ENCODE results near the gene SAMD4A.

Gene SAMD4A

DNA sequence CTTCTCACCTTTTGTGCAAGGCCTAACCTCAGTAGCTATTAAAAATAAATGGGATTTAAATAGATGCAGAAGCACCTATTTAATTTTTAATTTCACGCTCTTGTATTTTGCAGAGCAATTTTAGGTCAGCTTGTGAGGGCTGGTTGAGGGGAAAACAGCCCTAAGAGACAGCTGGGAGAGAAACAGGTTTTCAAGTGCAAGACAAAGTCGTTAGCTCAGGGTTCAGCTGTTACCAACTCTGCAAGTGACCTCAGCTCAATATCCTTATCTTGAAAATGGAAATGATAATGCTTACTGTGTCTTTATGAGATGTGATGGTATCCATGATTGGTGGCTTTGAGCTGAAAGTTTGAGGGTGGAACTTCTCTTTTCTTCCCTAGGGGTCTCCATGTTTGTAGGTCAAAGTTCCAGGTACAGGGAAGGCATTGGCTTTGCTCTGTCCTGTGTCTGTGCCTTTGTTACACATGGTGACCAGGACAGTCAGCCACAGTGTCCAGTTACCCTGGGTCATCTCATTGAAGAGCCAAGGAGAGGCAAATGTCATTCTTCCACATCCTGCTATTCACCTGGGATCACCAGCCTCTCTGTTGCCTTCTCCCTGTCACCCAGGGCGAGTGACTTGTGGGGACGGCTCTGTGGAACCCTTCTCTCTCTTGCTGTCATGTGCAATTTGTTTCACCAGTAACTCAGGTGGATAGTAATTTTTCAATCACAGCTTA, 100.3 kb downstream of the SAMD4A start:
- no peak for DNase-seq

DNA sequence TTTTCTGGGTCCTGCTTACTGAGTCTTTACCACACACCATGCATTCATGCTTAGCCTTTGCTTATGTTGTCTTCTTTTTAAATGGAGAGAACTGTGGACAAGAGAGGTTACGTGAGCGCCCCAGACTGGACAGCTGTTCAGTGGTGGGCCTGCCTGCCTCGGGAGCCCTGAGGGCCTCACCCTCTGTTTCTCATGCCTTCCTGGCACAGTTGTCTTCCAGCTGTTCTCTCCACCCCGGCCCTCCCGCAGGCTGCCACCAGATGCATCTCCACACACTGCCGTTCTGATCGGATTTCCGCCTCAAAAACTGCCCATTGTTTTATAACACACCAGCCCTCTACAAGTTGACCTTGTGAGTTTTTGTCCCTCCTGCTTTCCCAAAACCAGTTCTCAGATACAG, 100.8 kb downstream of the SAMD4A start:
- no peak for DNase-seq

DNA sequence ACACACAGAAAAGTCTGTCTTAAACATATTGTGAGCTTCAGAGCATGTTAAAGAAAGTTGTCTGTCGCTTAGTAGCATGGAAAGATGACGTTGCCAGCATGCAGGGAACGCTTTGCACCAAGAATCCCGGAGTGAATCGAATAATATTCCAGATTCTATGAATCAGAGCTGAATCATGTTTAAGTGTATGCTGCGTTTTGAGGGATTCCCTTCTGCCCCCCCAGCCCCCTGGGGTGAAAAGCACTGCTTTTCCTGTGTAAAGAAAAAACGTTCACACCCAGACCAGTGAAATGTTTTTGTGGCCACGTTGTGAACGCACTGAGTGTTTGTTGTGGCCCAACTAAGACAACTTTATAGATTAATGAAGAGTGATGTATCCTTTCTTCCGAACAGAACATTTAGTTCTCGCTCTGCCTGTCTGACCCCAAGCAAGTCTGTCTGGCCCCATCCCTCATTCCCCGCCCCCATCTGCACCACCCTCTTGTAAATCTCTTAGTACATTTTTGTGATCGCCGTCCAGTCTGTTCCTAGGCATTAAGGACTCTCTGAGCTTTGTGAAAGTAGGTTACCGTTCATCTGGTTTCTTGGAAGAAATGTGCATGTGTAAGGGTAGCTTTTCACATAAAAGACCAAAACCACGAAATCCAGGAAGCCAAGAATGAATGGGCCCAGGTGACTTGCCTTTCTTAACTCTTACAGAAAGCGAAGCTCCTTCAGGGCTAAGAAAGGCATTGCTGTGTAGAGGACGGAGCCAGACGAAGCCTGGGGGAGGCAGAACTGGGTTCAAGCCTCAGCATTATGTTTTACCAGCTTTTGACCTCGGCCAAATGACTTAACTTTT, 103.0 kb downstream of the SAMD4A start:
- peak; percentile 91 for DNase-seq

DNA sequence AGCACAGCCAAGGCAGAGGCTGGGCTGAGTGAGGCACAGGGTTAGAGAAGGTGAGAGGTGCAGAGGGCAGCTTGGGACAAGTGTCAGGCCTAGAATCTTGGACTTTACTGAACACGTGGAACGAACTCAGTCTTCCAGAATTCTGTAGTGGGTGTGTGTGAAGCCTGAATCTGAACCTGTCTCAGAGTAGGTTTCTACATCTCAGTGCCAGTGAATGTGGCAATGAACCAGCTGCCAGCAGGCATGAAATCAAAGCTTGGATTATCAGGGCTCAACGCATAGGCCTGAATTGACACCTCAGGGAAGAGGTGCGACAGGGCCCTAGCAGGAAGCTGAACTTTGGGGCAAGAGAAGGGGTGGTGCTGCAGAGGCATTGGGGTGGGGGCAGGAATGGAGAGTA, 104.6 kb downstream of the SAMD4A start:
- DNase-seq = no peak

DNA sequence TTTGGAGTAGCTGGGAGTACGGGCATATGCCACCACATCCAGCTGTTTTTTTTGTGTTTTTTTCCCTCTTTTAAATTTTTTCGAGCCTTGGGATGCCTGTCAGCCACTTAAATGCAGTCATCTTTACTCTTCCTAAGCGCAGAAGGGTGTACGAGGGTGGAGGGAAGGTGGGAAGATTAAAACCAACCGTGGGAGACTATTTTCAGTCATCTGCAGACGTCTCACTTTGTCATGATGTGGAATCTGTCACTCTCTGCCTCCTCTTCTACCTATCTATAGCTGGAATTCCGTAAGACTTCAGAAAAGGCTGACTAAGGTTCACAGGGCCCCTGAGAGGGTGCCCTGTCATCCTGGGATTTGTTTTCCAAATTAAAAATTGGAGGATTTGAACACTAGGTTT, 105.3 kb downstream of the SAMD4A start:
- DNase-seq = no peak

DNA sequence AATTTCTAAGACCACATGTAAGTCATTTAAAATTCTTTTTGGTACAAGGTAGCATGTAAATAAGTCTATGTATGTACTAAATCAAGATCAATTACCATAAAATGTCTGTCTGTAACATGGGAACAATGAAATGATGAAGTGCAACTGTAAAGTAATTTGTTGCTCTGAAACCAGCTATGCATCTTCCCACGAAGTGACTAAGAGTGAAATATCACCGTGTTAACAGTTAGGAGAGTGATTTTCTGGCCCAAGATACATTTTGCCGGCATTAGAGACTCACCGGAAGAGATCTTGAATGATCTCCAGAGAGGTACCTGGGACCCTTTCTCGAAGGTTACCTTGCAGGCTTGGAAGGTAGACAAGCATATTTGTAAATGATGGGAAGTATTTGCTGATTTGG, 105.8 kb downstream of the SAMD4A start:
- no peak for DNase-seq

DNA sequence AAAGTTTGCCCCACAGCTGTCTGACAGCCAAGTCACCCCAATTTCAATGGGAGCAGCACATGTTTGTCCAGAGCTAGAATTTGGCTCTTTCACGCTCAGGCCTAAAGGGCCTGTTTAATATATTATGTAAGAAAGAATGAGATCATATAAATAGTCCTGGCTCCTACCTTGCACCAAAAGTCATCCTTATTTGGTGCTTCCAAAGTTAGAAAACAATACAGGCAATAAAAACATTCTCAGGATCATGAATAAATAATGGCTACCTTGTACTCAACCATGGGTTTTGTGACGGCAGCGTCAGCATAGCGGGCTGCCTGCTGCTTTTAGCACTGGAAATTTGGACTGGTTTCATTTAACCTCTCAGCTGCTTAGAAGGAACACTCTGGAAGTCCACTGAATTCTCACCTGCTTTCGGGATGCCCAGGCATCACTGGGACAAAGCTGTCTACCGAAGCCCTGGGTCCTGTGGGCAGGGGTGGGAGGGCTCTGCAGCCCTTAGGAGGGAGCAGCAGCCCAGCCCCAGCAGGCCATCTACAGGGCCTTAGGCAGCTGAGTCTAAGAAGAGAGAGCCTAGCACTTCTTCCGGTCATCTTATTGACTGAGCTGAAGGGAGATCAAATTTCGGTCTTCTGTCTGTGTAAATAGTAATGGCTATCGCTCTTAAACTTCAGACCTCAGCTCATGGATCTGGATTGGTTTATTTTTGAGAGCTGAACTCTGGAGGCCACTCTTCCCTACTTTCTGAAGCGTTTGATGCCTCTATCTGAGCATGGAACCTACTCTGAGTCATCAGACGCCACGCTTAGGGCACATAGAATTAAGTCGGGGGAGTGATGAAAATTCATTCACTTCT, 106.5 kb downstream of the SAMD4A start:
- DNase-seq = no peak

DNA sequence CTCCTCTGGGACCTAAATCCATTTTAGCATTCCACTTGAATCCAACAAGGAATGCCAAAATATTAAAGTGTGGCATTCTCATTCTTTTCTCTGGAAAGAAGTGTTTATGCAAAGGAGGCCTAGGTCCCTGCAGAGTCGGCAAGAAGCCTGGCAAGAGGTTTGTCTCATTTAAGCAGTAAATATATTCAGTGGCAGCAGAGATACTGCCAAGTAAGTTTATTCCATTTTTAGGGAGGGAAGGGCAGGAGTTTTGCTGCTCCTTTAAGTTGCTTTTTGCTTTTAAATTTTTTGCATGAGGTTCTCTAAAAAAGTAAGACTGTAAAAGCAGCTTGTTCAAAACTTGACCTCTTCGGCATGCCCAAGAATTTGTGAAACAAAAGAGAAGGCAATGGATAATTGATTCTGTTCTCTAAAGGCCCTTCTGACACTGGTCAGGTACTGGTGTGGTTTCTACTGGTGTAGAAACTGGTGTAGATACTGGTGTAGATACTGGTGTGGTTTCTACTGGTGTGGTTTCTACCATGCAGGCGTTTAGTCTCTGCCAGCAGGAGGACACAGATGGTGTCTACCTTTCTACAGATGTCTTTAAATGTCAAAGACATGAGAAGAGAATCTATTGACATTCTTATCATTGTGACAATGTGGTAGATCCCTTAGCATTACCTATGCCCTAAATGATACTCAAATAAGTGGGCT, 107.3 kb downstream of the SAMD4A start:
- DNase-seq = no peak

DNA sequence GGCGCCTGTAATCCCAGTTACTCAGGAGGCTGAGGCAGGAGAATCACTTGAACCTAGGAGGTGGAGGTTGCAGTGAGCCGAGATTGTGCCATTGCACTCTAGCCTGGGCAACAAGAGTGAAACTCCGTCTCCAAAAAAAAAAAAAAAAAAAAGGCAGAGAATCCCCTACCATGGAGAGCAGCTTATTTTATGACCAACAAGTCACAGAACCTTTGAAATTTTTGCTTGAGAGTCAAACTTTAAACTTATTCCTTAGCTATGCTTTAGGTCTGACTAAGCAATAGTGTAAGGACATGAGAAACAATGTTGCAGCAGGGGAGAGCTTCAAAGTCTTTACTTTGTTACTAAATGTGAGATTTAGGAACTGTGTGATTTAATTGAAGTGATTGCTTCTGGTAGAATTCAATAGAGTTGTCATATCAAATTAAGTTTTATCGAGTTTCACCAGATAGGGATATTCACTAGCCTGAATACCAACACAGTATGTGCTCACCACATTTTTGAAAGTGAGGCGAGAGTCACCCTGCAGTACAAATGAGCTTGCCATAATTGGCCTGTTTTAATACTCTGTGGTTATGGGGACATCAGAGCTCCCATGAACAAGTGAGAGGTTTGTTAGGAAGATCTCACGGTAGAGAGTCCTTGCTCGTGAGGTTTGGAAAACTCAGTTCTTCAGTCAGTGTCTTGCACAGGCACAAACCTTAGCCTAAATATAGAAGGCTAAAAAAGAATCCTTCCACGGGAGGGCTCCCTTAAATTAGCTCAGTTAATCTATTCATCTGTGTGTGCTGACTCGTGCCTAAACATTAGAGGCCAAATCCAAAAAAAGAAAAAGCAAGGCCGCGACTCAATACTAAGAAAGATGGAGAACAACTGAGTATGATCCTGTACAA, 108.6 kb downstream of the SAMD4A start:
- DNase-seq = no peak

DNA sequence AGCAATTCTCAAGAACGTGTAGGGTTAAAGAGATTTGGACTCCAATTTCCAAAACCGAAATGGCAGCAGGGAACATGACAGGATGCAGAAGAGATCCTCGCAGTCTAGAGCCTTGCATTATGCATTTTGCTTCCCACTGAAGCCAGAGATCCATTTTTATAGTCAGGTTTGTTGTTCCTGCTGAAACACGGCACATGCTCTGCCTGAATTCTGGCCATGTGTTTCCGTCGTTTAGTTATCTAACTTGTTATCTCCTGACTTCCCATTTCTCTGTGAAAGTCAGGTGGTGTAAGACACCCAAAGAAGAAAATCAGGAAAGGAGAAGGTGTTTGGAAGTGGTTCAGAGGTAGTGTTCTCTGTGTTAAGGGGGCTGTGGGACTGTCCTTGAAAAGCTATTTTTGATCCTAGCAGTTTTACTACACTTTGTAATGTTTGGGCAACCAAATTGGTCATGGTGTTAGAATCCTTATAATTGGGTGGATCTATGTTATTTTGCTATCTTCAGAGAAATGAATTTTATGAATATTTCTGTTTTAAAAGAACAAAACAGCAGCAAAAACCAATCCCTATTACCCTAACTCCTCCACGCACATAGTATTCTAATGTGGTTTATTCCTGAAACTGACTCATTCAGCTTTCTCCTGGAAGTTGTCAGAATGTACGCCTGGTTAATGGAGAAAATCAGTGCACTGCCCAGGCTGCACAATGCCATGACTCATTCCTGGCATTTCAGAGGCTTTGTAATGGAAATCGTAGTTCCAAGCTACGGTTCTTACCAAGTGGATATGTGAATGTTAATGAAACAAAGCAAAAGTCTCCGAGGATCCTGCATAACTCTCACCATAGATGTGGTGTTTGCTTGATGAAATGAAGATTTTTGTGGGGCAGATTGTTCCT, 110.1 kb downstream of the SAMD4A start:
- peak; percentile 96 for DNase-seq

DNA sequence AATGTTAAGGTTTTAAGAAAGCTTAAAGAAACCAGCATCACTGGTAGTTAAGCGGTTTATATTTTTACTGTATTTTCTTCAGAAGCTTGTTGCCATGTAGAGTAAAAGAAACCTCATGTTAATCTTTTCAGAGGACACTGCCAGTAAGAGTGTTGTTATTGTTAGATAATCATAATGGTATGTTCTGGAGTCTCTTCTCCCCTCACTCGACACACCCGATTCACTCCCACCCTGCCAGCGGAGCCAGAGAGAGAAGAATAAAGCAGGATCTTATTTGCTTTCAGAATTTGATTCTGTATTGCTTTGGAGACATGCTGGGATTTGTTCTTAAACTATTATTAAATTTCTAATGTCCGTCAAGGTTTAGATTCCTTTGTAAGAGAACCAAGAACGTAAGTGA, 113.7 kb downstream of the SAMD4A start:
- DNase-seq = no peak

DNA sequence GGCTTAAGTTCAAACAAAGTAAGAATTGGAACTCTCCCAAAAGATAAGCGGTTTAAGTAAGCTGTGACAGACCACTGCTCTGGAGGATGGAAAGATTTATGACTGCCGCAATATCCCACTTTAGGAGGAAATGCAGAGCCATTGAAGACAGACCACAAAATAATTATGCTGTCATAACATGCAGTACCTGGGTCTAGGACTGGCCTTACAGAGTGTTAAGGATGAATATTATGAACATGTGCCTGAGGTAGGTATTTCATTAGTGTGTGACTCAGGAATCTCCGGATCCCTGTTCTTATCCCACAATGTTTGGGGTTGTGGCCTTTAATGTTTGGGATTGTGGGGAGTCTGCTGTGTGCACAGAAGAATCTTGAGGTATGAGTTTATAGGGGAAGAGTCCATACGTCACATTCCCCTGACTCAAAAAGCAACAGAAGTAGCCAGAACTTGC, 114.9 kb downstream of the SAMD4A start:
- peak; percentile 83 for DNase-seq

DNA sequence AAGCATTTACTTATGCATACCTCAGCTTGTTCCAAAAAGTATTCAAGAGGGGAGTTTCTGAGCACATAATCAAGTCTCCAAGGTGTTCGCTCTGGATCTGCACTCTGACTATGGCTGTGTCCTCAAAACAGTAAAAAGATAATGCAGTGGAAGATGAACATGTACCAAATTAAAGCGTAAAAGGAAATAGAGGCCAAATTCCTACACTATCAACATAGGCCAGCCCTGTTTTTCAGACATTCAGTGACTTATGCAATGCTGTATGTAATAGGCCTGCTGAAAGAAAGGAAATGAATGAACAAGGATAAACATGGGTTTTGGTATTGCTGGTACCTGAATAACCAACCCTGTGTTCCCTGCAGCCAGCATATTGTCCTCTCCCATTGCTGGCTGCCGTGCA, 115.7 kb downstream of the SAMD4A start:
- no peak for DNase-seq

DNA sequence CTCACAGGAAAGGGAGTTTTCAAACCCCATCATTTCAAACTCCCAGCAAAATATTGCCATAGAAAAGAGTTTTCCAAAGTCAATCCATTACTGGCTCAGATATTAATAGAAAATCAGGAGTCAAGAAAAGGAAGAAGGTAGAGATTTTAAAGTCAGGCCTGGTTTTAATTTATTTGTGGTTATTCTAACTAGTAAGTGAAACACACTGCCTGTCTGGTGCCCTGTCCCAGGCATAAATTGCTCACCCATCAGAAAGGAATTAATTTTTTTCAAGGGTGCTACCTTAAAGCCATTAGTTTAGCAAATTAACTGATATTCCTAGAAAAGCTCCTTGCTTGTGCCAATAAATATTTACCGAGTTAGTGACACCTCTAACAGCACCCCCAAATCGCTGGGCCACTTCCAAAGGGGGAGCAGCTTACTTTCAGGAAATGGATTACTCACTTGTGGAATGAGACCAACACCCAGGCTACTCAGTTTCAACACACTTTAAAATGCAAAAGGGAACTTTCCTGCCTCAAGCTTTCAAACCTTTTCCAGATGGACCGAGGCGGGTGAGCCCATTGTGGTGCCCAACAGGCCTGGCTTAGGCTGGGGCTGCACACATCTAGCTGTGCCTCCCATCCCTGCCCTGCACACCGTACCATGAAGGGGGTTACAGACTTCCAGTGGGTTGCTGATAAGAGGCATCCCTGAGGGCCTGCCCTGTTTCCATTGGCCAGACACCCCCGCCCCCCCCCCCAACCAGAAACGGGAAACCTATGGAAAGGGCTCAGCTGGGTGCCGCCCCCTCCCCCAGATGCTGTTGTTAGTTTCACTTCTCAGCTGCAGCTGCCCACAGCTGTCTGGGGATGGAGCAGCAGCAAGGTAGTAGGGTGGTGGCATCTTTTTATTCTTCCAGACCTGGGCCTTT, 117.2 kb downstream of the SAMD4A start:
- peak; percentile 93 for DNase-seq

DNA sequence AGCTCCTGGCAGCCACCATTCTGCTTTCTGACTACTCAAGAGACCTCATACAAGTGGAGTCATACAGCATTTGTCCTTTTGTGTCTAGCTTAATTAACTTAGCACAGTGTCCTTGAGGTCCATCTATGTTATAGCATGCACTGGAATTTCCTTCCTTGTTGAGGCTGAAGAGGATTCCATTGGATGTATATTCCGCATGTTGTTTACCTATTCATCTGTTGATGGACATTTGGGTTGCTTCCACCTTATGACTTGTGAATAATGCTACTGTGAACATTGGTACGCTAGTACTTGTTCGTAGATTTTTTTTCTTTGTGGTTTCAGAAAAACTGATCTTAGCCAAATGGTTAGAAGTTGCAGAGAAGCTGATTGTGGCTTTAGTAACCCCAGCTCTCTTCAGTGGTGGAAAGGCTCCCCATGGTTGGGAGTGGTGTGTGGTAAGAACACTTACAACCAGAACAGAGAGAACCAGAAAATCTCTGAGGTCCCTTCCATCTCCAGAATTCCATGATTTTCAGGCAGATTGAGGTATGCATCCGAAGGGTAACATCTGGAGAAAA, 118.4 kb downstream of the SAMD4A start:
- DNase-seq = no peak

DNA sequence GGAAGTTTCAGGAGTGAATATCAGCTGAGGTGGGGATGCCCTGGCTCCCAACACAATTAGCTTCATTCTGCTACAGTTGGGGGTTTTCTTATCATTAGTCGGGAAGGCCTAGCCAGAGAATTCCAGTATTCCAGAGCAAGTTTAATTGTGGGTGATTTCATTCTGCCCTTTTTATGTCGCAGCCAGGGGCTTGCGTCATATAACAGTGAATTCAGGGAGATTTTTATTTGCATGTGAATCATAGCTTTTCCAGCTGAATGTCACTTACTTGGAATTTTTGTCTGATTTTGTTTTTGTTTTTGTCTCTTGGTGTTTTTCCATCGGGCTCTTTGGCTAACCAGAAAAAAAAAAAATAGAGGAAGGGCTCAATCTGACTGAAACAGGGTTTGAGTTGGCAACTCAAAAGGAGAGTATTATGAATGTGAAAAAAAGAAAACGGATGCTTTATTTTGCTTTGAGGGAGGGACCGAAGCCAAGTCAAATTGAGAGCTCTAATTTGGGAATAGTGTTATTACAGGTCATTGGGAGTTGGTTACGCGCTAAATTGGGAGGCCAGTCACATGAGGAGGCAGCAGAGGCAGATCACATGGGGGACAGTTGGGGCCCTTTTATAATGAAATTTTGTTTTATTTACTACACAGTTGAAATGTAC, 119.4 kb downstream of the SAMD4A start:
- peak; percentile 93 for DNase-seq

DNA sequence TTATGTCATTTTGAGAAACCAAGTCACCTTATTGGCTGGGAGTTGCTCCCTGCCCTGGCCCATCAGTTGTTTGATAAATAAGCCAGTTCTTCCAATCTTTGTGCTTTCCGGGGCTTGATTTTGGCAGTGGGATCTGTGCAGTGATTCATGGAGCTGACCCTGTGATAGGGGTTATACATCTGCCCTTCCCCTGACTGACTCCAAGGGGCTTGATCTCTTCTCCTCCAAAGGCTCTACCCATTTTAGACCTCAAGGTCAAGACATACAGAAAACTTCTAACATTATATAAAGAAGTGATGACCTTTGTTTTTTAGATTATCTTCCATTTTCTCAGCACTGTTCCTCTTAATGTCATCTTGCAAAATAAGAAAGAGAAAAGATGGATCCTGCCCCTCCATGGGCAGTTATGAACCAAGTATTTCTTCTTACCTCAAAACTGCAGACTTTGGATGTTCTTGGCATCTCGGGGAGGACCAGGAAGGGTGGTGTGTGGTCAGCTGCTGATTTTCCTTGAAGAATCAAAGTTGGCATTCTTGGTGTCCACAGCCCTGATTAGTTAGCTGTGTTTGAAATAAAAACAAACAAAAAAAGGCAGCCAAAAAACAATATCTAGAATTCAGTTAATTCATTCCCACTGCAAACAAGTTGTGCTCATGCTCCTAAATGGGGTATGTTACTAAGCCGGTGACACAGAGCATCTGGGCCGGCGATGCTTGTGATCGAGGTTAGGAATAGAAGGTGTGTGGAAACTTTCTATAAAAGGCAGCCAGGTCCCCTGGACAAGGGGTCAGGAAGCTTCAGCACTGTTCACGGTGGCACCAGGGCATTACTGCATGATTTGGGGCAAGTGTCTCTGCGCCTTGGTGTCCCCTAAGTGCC, 120.2 kb downstream of the SAMD4A start:
- DNase-seq = no peak

DNA sequence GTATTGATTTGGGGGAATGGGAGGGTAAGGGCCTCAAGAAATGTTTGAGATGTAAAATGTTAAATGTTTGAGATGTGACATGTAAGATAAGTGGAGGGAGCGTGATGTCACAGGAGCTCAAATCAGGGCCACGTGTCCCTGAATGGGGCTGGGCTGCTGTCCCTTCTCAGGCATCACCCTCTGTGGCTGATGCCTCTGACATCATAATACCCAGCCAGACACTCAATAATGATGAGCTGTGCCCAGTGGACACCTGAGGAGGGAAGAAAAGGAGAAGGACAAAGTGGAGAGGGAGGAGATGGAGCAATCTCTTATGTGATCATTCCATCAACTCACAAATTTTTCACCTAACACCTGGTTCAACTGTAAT, 120.8 kb downstream of the SAMD4A start:
- no peak for DNase-seq
